ENCODE results near the gene MBTPS2. TPM values are rescaled to one million over a fixed set of nuclear protein-coding genes. Genes with fewer than 3 reads are reported as not detected.

The MBTPS2 gene
- total RNA-seq, 1 donor from 2014 or later, result 19.8 TPM

GRCh38 chrX:21855937-21856415, 16.6 kb downstream of the MBTPS2 start, which contains the start of gene YY2:
TSS of gene YY2 (plus strand) at chrX:21855987. CDS start at chrX:21856485, 498 bp downstream.
- Mint-ChIP-seq H3K27ac (no peak within 1 kb of the TSS), H3K36me3 (peaks cover 19% of the 10 kb centered on the region), H3K27me3 (no peaks in the 10 kb centered on the region), H3K4me1 (ENCODE audit: unreplicated experiment) (no peaks in the 10 kb centered on the region), H3K4me3 (no peak within 1 kb of the TSS), H3K9me3 (no peaks in the 10 kb centered on the region)
- no peak for DNase-seq (ENCODE audit: extremely low spot score, unreplicated experiment)
- no peak for TF ChIP-seq CTCF (conservative IDR thresholded peaks at IDR 0.05)

- Mint-ChIP-seq H3K27ac (no peak overlapping the region), H3K4me3 (no peak overlapping the region), H3K4me1 (ENCODE audit: unreplicated experiment) (no peaks in the 10 kb centered on the region), H3K27me3 (no peaks in the 10 kb centered on the region), H3K9me3 (no peaks in the 10 kb centered on the region), H3K36me3 (peaks cover 19% of the 10 kb centered on the region)
- DNase-seq (ENCODE audit: extremely low spot score, unreplicated experiment), result no peak
- no peak for TF ChIP-seq CTCF (conservative IDR thresholded peaks at IDR 0.05)
Observed at GRCh38 chrX:21856504-21856903, 17.1 kb downstream of the MBTPS2 start.

GRCh38 chrX:21863241-21863640, 23.8 kb downstream of the MBTPS2 start:
- TF ChIP-seq CTCF (conservative IDR thresholded peaks at IDR 0.05), result no peak
- Mint-ChIP-seq H3K4me1 (ENCODE audit: unreplicated experiment) (no peaks in the 10 kb centered on the region), H3K36me3 (peaks cover 5% of the 10 kb centered on the region), H3K4me3 (no peak overlapping the region), H3K27me3 (no peaks in the 10 kb centered on the region), H3K9me3 (no peaks in the 10 kb centered on the region), H3K27ac (no peak overlapping the region)
- no peak for DNase-seq (ENCODE audit: extremely low spot score, unreplicated experiment)

GRCh38 chrX:21865436-21865835, 26.0 kb downstream of the MBTPS2 start:
- no peak for DNase-seq (ENCODE audit: extremely low spot score, unreplicated experiment)
- no peaks in the 10 kb centered on the region for H3K9me3 Mint-ChIP-seq
- no peak overlapping the region for H3K4me3 Mint-ChIP-seq
- no peak for TF ChIP-seq CTCF (conservative IDR thresholded peaks at IDR 0.05)
- no peaks in the 10 kb centered on the region for H3K27me3 Mint-ChIP-seq
- H3K36me3 Mint-ChIP-seq, result peaks cover 3% of the 10 kb centered on the region
- H3K4me1 Mint-ChIP-seq (ENCODE audit: unreplicated experiment), result no peaks in the 10 kb centered on the region
- no peak overlapping the region for H3K27ac Mint-ChIP-seq

GRCh38 chrX:21870494-21870893, 31.1 kb downstream of the MBTPS2 start:
- Mint-ChIP-seq H3K4me3 (no peak overlapping the region), H3K27ac (no peak overlapping the region), H3K9me3 (no peaks in the 10 kb centered on the region), H3K36me3 (peaks cover 3% of the 10 kb centered on the region), H3K4me1 (ENCODE audit: unreplicated experiment) (peaks cover 5% of the 10 kb centered on the region), H3K27me3 (no peaks in the 10 kb centered on the region)
- no peak for TF ChIP-seq CTCF (conservative IDR thresholded peaks at IDR 0.05)
- no peak for DNase-seq (ENCODE audit: extremely low spot score, unreplicated experiment)

Measured in type B pancreatic cell (in vitro differentiated cells).